Measurements from ENCODE around the gene PHF5A. TPM values are rescaled to one million over a fixed set of nuclear protein-coding genes. Genes with fewer than 3 reads are reported as not detected.

Gene PHF5A
- total RNA-seq, 1 donor from 2014 or later: 114 TPM

- Mint-ChIP-seq H3K27ac (peak overlapping the region; percentile 55), H3K36me3 (no peaks in the 10 kb centered on the region), H3K27me3 (ENCODE audit: insufficient read depth, low read depth) (peaks cover 3% of the 10 kb centered on the region), H3K9me3 (no peaks in the 10 kb centered on the region), H3K4me1 (peaks cover 42% of the 10 kb centered on the region), H3K4me3 (peak overlapping the region; percentile 2)
- Histone ChIP-seq H4K20me1 (ENCODE audit: low read depth) (peaks cover 24% of the 10 kb centered on the region), H3K79me2 (ENCODE audit: low read depth) (peaks cover 95% of the 10 kb centered on the region), H3K27ac (peak overlapping the region; percentile 58), H3K36me3 (no peaks in the 10 kb centered on the region), H3K9me3 (ENCODE audit: low read depth) (no peaks in the 10 kb centered on the region), H3K4me2 (no peak overlapping the region), H3K4me3 (no peak overlapping the region), H3K4me1 (peaks cover 36% of the 10 kb centered on the region), H2AFZ (replicated peaks) (no peak overlapping the region), H3K9ac (no peak overlapping the region), H3K27me3 (no peaks in the 10 kb centered on the region), H3F3A (ENCODE audit: low read depth) (peaks cover 23% of the 10 kb centered on the region)
- no peak for DNase-seq (ENCODE audit: low spot score)
- TF ChIP-seq CTCF (IDR thresholded peaks at IDR 0.05) (no peak), EZH2phosphoT487 (IDR thresholded peaks at IDR 0.05) (no peak), EZH2 (IDR thresholded peaks at IDR 0.05) (no peak)
Measured at GRCh38 chr22:41487037-41487935, 18.8 kb upstream of the PHF5A start.

GRCh38 chr22:41485033-41485432, 16.5 kb upstream of the PHF5A start:
- H3K27ac Mint-ChIP-seq: no peak overlapping the region
- Histone ChIP-seq H3K36me3 (no peaks in the 10 kb centered on the region), H3K4me1 (peaks cover 44% of the 10 kb centered on the region), H3K4me2 (no peak overlapping the region), H3K9me3 (ENCODE audit: low read depth) (no peaks in the 10 kb centered on the region), H3K9ac (no peak overlapping the region), H2AFZ (replicated peaks) (no peak overlapping the region), H3K27ac (no peak overlapping the region), H3K79me2 (ENCODE audit: low read depth) (peaks cover 97% of the 10 kb centered on the region), H4K20me1 (ENCODE audit: low read depth) (peaks cover 30% of the 10 kb centered on the region), H3F3A (ENCODE audit: low read depth) (peaks cover 43% of the 10 kb centered on the region), H3K4me3 (no peak overlapping the region), H3K27me3 (no peaks in the 10 kb centered on the region)
- TF ChIP-seq CTCF (IDR thresholded peaks at IDR 0.05) (no peak), EZH2phosphoT487 (IDR thresholded peaks at IDR 0.05) (no peak), EZH2 (IDR thresholded peaks at IDR 0.05) (no peak)
- no peaks in the 10 kb centered on the region for H3K9me3 Mint-ChIP-seq
- no peaks in the 10 kb centered on the region for H3K36me3 Mint-ChIP-seq
- DNase-seq (ENCODE audit: low spot score): no peak
- no peak overlapping the region for H3K4me3 Mint-ChIP-seq
- peaks cover 3% of the 10 kb centered on the region for H3K27me3 Mint-ChIP-seq (ENCODE audit: insufficient read depth, low read depth)
- H3K4me1 Mint-ChIP-seq: peaks cover 54% of the 10 kb centered on the region

GRCh38 chr22:41482319-41482935, 13.9 kb upstream of the PHF5A start:
- Histone ChIP-seq H3K4me1 (peaks cover 49% of the 10 kb centered on the region), H3K9me3 (ENCODE audit: low read depth) (no peaks in the 10 kb centered on the region), H3K4me2 (no peak overlapping the region), H3K36me3 (no peaks in the 10 kb centered on the region), H3K27me3 (no peaks in the 10 kb centered on the region), H4K20me1 (ENCODE audit: low read depth) (peaks cover 18% of the 10 kb centered on the region), H3K9ac (no peak overlapping the region), H3K79me2 (ENCODE audit: low read depth) (peaks cover 85% of the 10 kb centered on the region), H3F3A (ENCODE audit: low read depth) (peaks cover 57% of the 10 kb centered on the region), H2AFZ (replicated peaks) (no peak overlapping the region), H3K27ac (peak overlapping the region; percentile 68), H3K4me3 (no peak overlapping the region)
- Mint-ChIP-seq H3K4me1 (peaks cover 65% of the 10 kb centered on the region), H3K4me3 (no peak overlapping the region), H3K36me3 (no peaks in the 10 kb centered on the region), H3K27ac (peak overlapping the region; percentile 70), H3K27me3 (ENCODE audit: insufficient read depth, low read depth) (peaks cover 3% of the 10 kb centered on the region), H3K9me3 (no peaks in the 10 kb centered on the region)
- TF ChIP-seq CTCF (IDR thresholded peaks at IDR 0.05) (no peak), EZH2 (IDR thresholded peaks at IDR 0.05) (no peak), EZH2phosphoT487 (IDR thresholded peaks at IDR 0.05) (no peak)
- no peak for DNase-seq (ENCODE audit: low spot score)

All from neural progenitor cell (in vitro differentiated cells).